Astrocyte (in vitro differentiated cells and primary cell): ENCODE measurements around the gene GPATCH1.

Experiments used
- EZH2 ChIP-seq: IDR thresholded peaks from 2 replicates; pipeline ENCODE4 v1.6.1; 2012; ENCODE audit warnings: mild to moderate bottlenecking, low read length, inconsistent platforms; ENCODE audit not compliant: insufficient read depth
- TF ChIP-seq, protein P1 (sequence below): IDR thresholded peaks from 2 replicates; pipeline ENCODE4 v1.5.1; 2011; ENCODE audit warnings: low read depth, mild to moderate bottlenecking, inconsistent platforms, low read length, moderate library complexity; ENCODE audit not compliant: insufficient read depth

- TF ChIP-seq, protein P1, sequence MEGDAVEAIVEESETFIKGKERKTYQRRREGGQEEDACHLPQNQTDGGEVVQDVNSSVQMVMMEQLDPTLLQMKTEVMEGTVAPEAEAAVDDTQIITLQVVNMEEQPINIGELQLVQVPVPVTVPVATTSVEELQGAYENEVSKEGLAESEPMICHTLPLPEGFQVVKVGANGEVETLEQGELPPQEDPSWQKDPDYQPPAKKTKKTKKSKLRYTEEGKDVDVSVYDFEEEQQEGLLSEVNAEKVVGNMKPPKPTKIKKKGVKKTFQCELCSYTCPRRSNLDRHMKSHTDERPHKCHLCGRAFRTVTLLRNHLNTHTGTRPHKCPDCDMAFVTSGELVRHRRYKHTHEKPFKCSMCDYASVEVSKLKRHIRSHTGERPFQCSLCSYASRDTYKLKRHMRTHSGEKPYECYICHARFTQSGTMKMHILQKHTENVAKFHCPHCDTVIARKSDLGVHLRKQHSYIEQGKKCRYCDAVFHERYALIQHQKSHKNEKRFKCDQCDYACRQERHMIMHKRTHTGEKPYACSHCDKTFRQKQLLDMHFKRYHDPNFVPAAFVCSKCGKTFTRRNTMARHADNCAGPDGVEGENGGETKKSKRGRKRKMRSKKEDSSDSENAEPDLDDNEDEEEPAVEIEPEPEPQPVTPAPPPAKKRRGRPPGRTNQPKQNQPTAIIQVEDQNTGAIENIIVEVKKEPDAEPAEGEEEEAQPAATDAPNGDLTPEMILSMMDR, result no peak
- no peak for TF ChIP-seq EZH2
Measured at GRCh38 chr19:33075519-33075918, 5.5 kb upstream of the GPATCH1 start.
